Colonic mucosa (tissue), 4 donors: ENCODE results near the gene ZNF865. TPM values are rescaled to one million over a fixed set of nuclear protein-coding genes. Genes with fewer than 3 reads are reported as not detected.

ENCODE experiments used
- DNase-seq: peaks from one replicate; pipeline ENCODE4 v3.0.0-alpha.2; 2020
- H3K27ac ChIP-seq: fragments of 200-600 bp; one replicate; pipeline ENCODE4 v1.8.0; 2021
- H3K27me3 ChIP-seq: fragments of 200-600 bp; one replicate; pipeline ENCODE4 v1.8.0; 2021
- H3K36me3 ChIP-seq: fragments of 200-600 bp; one replicate; pipeline ENCODE4 v1.8.0; 2021
- H3K4me1 ChIP-seq: fragments of 200-600 bp; one replicate; pipeline ENCODE4 v1.8.0; 2021; ENCODE audit warnings: mild to moderate bottlenecking
- H3K4me3 ChIP-seq: fragments of 200-600 bp; one replicate; pipeline ENCODE4 v1.8.0; 2021
- H3K9ac ChIP-seq, 2 donors: one replicate each; pipeline ENCODE4 v1.7.0; 2013; ENCODE audit warnings: control low read depth in 2 of 2, low read depth in 2 of 2, low read length in 2 of 2
- H3K9me3 ChIP-seq: fragments of 200-600 bp; one replicate; pipeline ENCODE4 v1.8.0; 2021
- intact Hi-C: fragments of 100-400 bp; cut with DNase I; formaldehyde crosslinking; loops from one replicate; pipeline ENCODE4 v1.14.1; 2022
- total RNA-seq, 2 donors: library from RNA; stranded (reverse); fragmentation: NEBNext Ultra II Directional in 1 of 2; extraction: Animal tissue kit (Norgen Biotek cat#: 25700) in 1 of 2; gene quantifications; one replicate each; pipeline ENCODE4 v1.2.1, GENCODE V29; 2021
- TF ChIP-seq, protein P1 (sequence below): fragments of 200-600 bp; IDR thresholded peaks from one replicate; pipeline ENCODE4 v1.8.0; 2022; ENCODE audit warnings: antibody characterized with exemption, mild to moderate bottlenecking
- donor health status: healthy.
- donor health status: DM: no; HTN: no; CAD: no.
- donor health status: DM: no; HTN: no; CAD: no.

ZNF865 gene
- total RNA-seq, 2 donors from 2014 or later, result 12.9 to 13.1 TPM

DNA sequence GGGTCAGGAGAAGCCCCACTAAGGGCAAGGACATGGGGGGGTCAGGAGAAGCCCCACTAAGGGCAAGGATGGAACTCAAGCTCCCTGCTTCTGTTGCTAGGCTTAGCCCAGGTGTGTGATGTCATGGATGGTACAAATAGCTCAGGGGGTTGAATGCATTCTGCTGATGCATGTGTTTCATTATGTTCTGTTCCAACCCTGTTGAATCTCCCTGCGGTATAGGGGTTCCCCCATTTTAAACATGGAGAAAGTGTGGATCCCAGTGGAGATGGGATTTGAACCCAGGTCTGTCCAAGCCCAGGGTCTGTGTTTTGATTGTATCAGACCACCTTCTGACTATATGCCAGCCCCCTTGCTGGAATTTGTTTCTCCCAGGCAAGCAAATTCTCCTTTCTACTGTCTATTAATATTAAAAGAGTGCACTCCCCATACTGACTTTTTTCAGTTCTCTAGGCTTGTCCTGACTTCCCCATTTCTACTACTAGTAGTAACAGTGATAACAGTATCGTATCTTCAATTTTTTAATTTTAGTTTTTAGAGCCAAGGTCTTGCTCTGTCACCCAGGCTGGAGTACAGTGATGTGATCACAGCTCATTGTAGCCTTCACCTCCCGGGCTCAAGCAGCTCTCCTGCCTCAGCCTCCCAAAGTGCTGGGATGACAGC is 6.7 kb downstream of the ZNF865 start:
- TF ChIP-seq, protein P1, sequence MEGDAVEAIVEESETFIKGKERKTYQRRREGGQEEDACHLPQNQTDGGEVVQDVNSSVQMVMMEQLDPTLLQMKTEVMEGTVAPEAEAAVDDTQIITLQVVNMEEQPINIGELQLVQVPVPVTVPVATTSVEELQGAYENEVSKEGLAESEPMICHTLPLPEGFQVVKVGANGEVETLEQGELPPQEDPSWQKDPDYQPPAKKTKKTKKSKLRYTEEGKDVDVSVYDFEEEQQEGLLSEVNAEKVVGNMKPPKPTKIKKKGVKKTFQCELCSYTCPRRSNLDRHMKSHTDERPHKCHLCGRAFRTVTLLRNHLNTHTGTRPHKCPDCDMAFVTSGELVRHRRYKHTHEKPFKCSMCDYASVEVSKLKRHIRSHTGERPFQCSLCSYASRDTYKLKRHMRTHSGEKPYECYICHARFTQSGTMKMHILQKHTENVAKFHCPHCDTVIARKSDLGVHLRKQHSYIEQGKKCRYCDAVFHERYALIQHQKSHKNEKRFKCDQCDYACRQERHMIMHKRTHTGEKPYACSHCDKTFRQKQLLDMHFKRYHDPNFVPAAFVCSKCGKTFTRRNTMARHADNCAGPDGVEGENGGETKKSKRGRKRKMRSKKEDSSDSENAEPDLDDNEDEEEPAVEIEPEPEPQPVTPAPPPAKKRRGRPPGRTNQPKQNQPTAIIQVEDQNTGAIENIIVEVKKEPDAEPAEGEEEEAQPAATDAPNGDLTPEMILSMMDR, result no peak
- Histone ChIP-seq H3K9ac (no peak overlapping the region), H3K27me3 (no peaks in the 10 kb centered on the region), H3K9me3 (no peaks in the 10 kb centered on the region), H3K4me3 (no peak overlapping the region), H3K36me3 (no peaks in the 10 kb centered on the region), H3K27ac (no peak overlapping the region), H3K4me1 (no peaks in the 10 kb centered on the region)
- DNase-seq, result no peak
- intact Hi-C loops, result no loop called here

DNA sequence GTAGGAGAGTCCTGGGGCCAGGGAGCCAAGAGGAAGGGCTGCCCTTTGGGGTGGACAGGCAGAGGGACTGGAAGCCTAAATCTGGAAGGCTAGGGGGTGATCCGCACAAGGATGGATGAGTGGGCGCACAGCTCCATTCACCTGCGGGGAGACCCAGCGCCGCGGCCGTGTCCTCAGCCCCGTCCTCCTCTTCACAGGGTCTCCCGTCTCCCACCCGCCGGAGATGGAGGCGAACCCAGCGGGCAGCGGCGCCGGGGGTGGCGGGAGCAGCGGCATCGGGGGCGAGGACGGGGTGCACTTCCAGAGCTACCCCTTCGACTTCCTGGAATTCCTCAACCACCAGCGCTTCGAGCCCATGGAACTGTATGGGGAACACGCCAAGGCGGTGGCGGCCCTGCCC is 7.9 kb downstream of the ZNF865 start:
- Histone ChIP-seq H3K9ac (no peak overlapping the region), H3K9me3 (no peaks in the 10 kb centered on the region), H3K27ac (no peak overlapping the region), H3K4me3 (no peak overlapping the region), H3K36me3 (no peaks in the 10 kb centered on the region), H3K4me1 (no peaks in the 10 kb centered on the region), H3K27me3 (no peaks in the 10 kb centered on the region)
- DNase-seq, result no peak
- TF ChIP-seq, protein P1, result no peak
- intact Hi-C loops, result no loop called here

- H3K36me3 ChIP-seq, result no peaks in the 10 kb centered on the region
- H3K27ac ChIP-seq, result no peak overlapping the region
Observed at GRCh38 chr19:55613930-55614710, 8.7 kb downstream of the ZNF865 start.

DNA sequence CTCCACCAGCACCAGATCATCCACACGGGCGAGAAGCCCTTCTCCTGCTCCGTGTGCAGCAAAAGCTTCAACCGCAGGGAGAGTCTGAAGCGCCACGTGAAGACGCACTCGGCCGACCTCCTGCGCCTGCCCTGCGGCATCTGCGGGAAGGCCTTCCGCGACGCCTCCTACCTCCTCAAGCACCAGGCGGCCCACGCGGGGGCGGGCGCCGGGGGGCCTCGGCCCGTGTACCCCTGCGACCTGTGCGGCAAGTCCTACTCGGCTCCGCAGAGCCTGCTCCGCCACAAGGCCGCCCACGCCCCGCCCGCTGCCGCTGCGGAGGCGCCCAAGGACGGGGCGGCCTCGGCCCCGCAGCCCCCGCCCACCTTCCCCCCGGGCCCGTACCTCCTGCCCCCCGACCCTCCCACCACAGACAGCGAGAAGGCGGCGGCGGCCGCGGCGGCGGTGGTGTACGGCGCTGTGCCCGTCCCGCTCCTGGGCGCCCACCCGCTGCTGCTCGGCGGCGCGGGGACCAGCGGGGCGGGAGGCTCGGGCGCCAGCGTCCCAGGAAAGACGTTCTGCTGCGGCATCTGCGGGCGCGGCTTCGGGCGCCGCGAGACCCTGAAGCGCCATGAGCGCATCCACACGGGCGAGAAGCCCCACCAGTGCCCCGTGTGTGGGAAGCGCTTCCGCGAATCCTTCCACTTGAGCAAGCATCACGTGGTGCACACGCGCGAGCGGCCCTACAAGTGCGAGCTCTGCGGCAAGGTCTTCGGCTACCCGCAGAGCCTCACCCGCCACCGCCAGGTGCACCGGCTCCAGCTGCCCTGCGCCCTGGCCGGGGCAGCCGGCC is 9.5 kb downstream of the ZNF865 start:
- H3K36me3 ChIP-seq, result no peaks in the 10 kb centered on the region
- intact Hi-C loops, result no loop called here
- no peaks in the 10 kb centered on the region for H3K27me3 ChIP-seq
- no peaks in the 10 kb centered on the region for H3K4me1 ChIP-seq
- no peak for DNase-seq
- no peaks in the 10 kb centered on the region for H3K9me3 ChIP-seq
- no peak overlapping the region for H3K9ac ChIP-seq
- H3K27ac ChIP-seq, result no peak overlapping the region
- H3K4me3 ChIP-seq, result no peak overlapping the region
- TF ChIP-seq, protein P1, result no peak

More at GRCh38 chr19:55613930-55614710, 8.7 kb downstream of the ZNF865 start:
- no peak overlapping the region for H3K4me3 ChIP-seq
- intact Hi-C loops, result no loop called here
- H3K4me1 ChIP-seq, result no peaks in the 10 kb centered on the region
- no peak for DNase-seq
- TF ChIP-seq, protein P1, result no peak
- no peaks in the 10 kb centered on the region for H3K9me3 ChIP-seq
- no peaks in the 10 kb centered on the region for H3K27me3 ChIP-seq
- H3K9ac ChIP-seq, result no peak overlapping the region
